Embryonic facial prominence (tissue), 1 donor: ENCODE measurements around the gene CLDN15.
A peak's percentile ranks its signal among the peaks of the same experiment; 100 is the strongest.
"Not testable (repeated sequence)": the region's sequence is repeated elsewhere in the genome, so short reads cannot be mapped to it uniquely, and the experiment has no call there.

Source experiments
- DNase-seq: peaks from one replicate; pipeline ENCODE4 v3.0.0-alpha.2; 2016; ENCODE audit errors: extremely low spot score

The CLDN15 gene

GRCh38 chr7:101222275-101222830 is 15.2 kb downstream of the CLDN15 start:
- DNase-seq: no peak

GRCh38 chr7:101220295-101220694 is 17.3 kb downstream of the CLDN15 start:
- no peak for DNase-seq

GRCh38 chr7:101218236-101219125 is 19.1 kb downstream of the CLDN15 start:
- no peak for DNase-seq

GRCh38 chr7:101217388-101218235 is 20.0 kb downstream of the CLDN15 start, which contains the start of the genes PLOD3 and ZNHIT1:
Gene PLOD3 (minus strand): TSS chr7:101217581. CDS start chr7:101217274, 307 bp downstream.
Gene ZNHIT1 (plus strand): TSS chr7:101218165. CDS start chr7:101218196, 31 bp downstream.
- DNase-seq: peak; percentile 98

- no peak for DNase-seq
Measured at GRCh38 chr7:101216860-101217387, 20.7 kb downstream of the CLDN15 start.

- DNase-seq: no peak
Measured at GRCh38 chr7:101216001-101216859, 21.4 kb downstream of the CLDN15 start.

GRCh38 chr7:101212014-101212413 is 25.6 kb downstream of the CLDN15 start:
- DNase-seq: no peak

- no peak for DNase-seq
Measured at GRCh38 chr7:101211501-101211900, 26.1 kb downstream of the CLDN15 start.

GRCh38 chr7:101210143-101210542 is 27.5 kb downstream of the CLDN15 start:
- DNase-seq: no peak

GRCh38 chr7:101208794-101209193 is 28.8 kb downstream of the CLDN15 start:
- DNase-seq: no peak

GRCh38 chr7:101207459-101207858 is 30.1 kb downstream of the CLDN15 start:
- no peak for DNase-seq

- no peak for DNase-seq
Measured at GRCh38 chr7:101206665-101207042, 30.9 kb downstream of the CLDN15 start.

GRCh38 chr7:101205901-101206664 is 31.5 kb downstream of the CLDN15 start:
- DNase-seq: no peak

GRCh38 chr7:101203740-101204738 is 33.6 kb downstream of the CLDN15 start:
- DNase-seq: not testable (repeated sequence)

GRCh38 chr7:101202603-101202918 is 35.0 kb downstream of the CLDN15 start:
- no peak for DNase-seq

- no peak for DNase-seq
Measured at GRCh38 chr7:101201695-101202602, 35.7 kb downstream of the CLDN15 start.

GRCh38 chr7:101200862-101201599 is 36.6 kb downstream of the CLDN15 start, which contains the start of gene MOGAT3:
Gene MOGAT3 (minus strand): TSS chr7:101201036. CDS start chr7:101200854, 182 bp downstream.
- no peak for DNase-seq
